HEK293T (cell line): ENCODE measurements around the gene SECISBP2.

Source experiments
- CTCF ChIA-PET: fragments of 350-600 bp; formaldehyde crosslinking; extraction: SDS; loops from one replicate; lab custom pipeline; 2021; ENCODE audit warnings: antibody characterized with exemption, inconsistent platforms; lab: Yijun Ruan, JAX
- POLR2A ChIA-PET: fragments of 350-600 bp; formaldehyde crosslinking; extraction: SDS; loops from one replicate; lab custom pipeline; 2020; ENCODE audit warnings: antibody characterized with exemption, inconsistent platforms; lab: Yijun Ruan, JAX
- DNase-seq: peaks from one replicate; pipeline ENCODE4 v3.0.0; 2012; ENCODE audit warnings: mixed read lengths; ENCODE audit errors: extremely low spot score
- ARNT ChIP-seq: fragments of 450-650 bp; IDR thresholded peaks from 2 replicates; pipeline ENCODE4 v1.6.1; 2017; ENCODE audit warnings: mild to moderate bottlenecking
- BHLHE40 ChIP-seq: fragments of 450-650 bp; IDR thresholded peaks from 2 replicates; pipeline ENCODE4 v1.6.1; 2016; ENCODE audit warnings: mild to moderate bottlenecking, moderate library complexity, borderline replicate concordance
- CTBP1 ChIP-seq: fragments of 450-650 bp; IDR thresholded peaks from 2 replicates; pipeline ENCODE4 v1.6.1; 2016; ENCODE audit warnings: borderline replicate concordance
- ELF4 ChIP-seq: fragments of 450-650 bp; IDR thresholded peaks from 2 replicates; pipeline ENCODE4 v1.6.1; 2017; ENCODE audit warnings: antibody characterized with exemption
- FOXA1 ChIP-seq: fragments of 450-650 bp; IDR thresholded peaks from 2 replicates; pipeline ENCODE4 v1.6.1; 2016; ENCODE audit warnings: mild to moderate bottlenecking
- FOXK2 ChIP-seq: fragments of 450-650 bp; IDR thresholded peaks from 2 replicates; pipeline ENCODE4 v1.6.1; 2016; ENCODE audit warnings: mild to moderate bottlenecking
- FOXM1 ChIP-seq: fragments of 450-650 bp; IDR thresholded peaks from 2 replicates; pipeline ENCODE4 v1.6.1; 2017; ENCODE audit warnings: mild to moderate bottlenecking, borderline replicate concordance
- HDGF ChIP-seq: fragments of 450-650 bp; IDR thresholded peaks from 2 replicates; pipeline ENCODE4 v1.6.1; 2017; ENCODE audit warnings: antibody characterized with exemption, borderline replicate concordance
- L3MBTL2 ChIP-seq: fragments of 450-650 bp; conservative IDR thresholded peaks from 2 replicates; pipeline ENCODE4 v1.6.1; 2016; ENCODE audit warnings: mild to moderate bottlenecking
- LEF1 ChIP-seq: fragments of 450-650 bp; IDR thresholded peaks from 2 replicates; pipeline ENCODE4 v1.6.1; 2017; ENCODE audit warnings: mild to moderate bottlenecking, borderline replicate concordance
- NFRKB ChIP-seq: fragments of 450-650 bp; IDR thresholded peaks from 2 replicates; pipeline ENCODE4 v1.6.1; 2016; ENCODE audit warnings: mild to moderate bottlenecking, moderate library complexity
- PKNOX1 ChIP-seq: fragments of 450-650 bp; IDR thresholded peaks from 2 replicates; pipeline ENCODE4 v1.6.1; 2016
- SP1 ChIP-seq: fragments of 450-650 bp; IDR thresholded peaks from 2 replicates; pipeline ENCODE4 v1.6.1; 2017
- SUZ12 ChIP-seq: fragments of 450-650 bp; IDR thresholded peaks from 2 replicates; pipeline ENCODE4 v1.6.1; 2016; ENCODE audit warnings: mild to moderate bottlenecking
- TARDBP ChIP-seq: fragments of 450-650 bp; IDR thresholded peaks from 2 replicates; pipeline ENCODE4 v1.6.1; 2016
- ZNF384 ChIP-seq: fragments of 450-650 bp; IDR thresholded peaks from 2 replicates; pipeline ENCODE4 v1.6.1; 2016

SECISBP2 gene

GRCh38 chr9:89350988-89351557 lies 32.8 kb downstream of the SECISBP2 start:
- ChIA-PET CTCF (interaction anchor here (0.6 kb wide), 1 partner anchor 1471 kb away, joined by 3 read pairs; no protein-coding TSS in a partner anchor), POLR2A (no interaction called here)
- no peak for DNase-seq
- TF ChIP-seq PKNOX1 = no peak
- no peak for TF ChIP-seq SP1
- no peak for TF ChIP-seq HDGF

GRCh38 chr9:89351584-89352300 lies 33.4 kb downstream of the SECISBP2 start:
- POLR2A ChIA-PET = interaction anchor here (0.9 kb wide), 1 partner anchor 33 kb away, joined by 3 read pairs; the partner anchor contains the start of gene SECISBP2
- TF ChIP-seq SP1 = no peak
- TF ChIP-seq L3MBTL2 = no peak
- TF ChIP-seq NFRKB = no peak
- TF ChIP-seq FOXA1 = no peak
- TF ChIP-seq FOXM1 = no peak
- no peak for TF ChIP-seq BHLHE40
- TF ChIP-seq LEF1 = no peak
- TF ChIP-seq CTBP1 = no peak
- no peak for TF ChIP-seq TARDBP
- CTCF ChIA-PET = interaction anchor here (0.6 kb wide), 1 partner anchor 1472 kb away, joined by 3 read pairs; no protein-coding TSS in a partner anchor
- DNase-seq = no peak

- DNase-seq = no peak
- TF ChIP-seq SUZ12 (no peak), ZNF384 (no peak), BHLHE40 (no peak), ARNT (no peak), HDGF (no peak), PKNOX1 (no peak), L3MBTL2 (no peak)
- POLR2A ChIA-PET = interaction anchor here (0.9 kb wide), 1 partner anchor 34 kb away, joined by 3 read pairs; the partner anchor contains the start of gene SECISBP2
- CTCF ChIA-PET = no interaction called here
Measured at GRCh38 chr9:89352451-89352850, 34.2 kb downstream of the SECISBP2 start.

- ChIA-PET POLR2A (no interaction called here), CTCF (no interaction called here)
- no peak for DNase-seq
- TF ChIP-seq FOXK2 = no peak
- TF ChIP-seq LEF1 = no peak
- no peak for TF ChIP-seq PKNOX1
- TF ChIP-seq TARDBP = no peak
- TF ChIP-seq FOXA1 = no peak
- no peak for TF ChIP-seq ELF4
- TF ChIP-seq CTBP1 = no peak
- TF ChIP-seq BHLHE40 = no peak
- TF ChIP-seq SUZ12 = no peak
- TF ChIP-seq L3MBTL2 = no peak
- TF ChIP-seq HDGF = no peak
- no peak for TF ChIP-seq ARNT
Measured at GRCh38 chr9:89352874-89353649, 34.8 kb downstream of the SECISBP2 start.

GRCh38 chr9:89353989-89354388 lies 35.7 kb downstream of the SECISBP2 start:
- no peak for DNase-seq
- TF ChIP-seq CTBP1 (no peak), SP1 (no peak), TARDBP (no peak), ZNF384 (no peak), FOXK2 (no peak), FOXM1 (no peak), ELF4 (no peak), FOXA1 (no peak), SUZ12 (no peak), LEF1 (no peak), HDGF (no peak), NFRKB (no peak)
- ChIA-PET POLR2A (no interaction called here), CTCF (no interaction called here)

GRCh38 chr9:89354471-89354870 lies 36.2 kb downstream of the SECISBP2 start:
- CTCF ChIA-PET = no interaction called here
- DNase-seq = no peak

More at GRCh38 chr9:89354471-89354870, 36.2 kb downstream of the SECISBP2 start:
- POLR2A ChIA-PET = no interaction called here
- TF ChIP-seq PKNOX1 = no peak
- TF ChIP-seq ELF4 = no peak
- TF ChIP-seq FOXK2 = no peak
- no peak for TF ChIP-seq FOXM1
- no peak for TF ChIP-seq BHLHE40
- no peak for TF ChIP-seq L3MBTL2
- no peak for TF ChIP-seq SP1
- TF ChIP-seq CTBP1 = no peak
- TF ChIP-seq HDGF = no peak
- no peak for TF ChIP-seq LEF1
- no peak for TF ChIP-seq TARDBP
- no peak for TF ChIP-seq ZNF384
- TF ChIP-seq SUZ12 = no peak
- no peak for TF ChIP-seq NFRKB
